ENCODE data around the gene SUGP2. TPM values are rescaled to one million over a fixed set of nuclear protein-coding genes. Genes with fewer than 3 reads are reported as not detected.

The SUGP2 gene
- total RNA-seq, 2 experiments from 2014 or later: 150 to 155 TPM

GRCh38 chr19:19054939-19055440 lies 21.7 kb upstream of the SUGP2 start:
- no peaks in the 10 kb centered on the region for H3K4me1 Mint-ChIP-seq
- H3K9me3 Mint-ChIP-seq: no peaks in the 10 kb centered on the region
- no peak overlapping the region for H3K27ac Mint-ChIP-seq
- H3K27me3 Mint-ChIP-seq: no peaks in the 10 kb centered on the region
- DNase-seq (no peak), ATAC-seq (ENCODE audit: low read depth) (no peak)
- H3K4me3 Mint-ChIP-seq: no peak overlapping the region
- peaks cover 6% of the 10 kb centered on the region for H3K36me3 Mint-ChIP-seq
- POLR2A ChIA-PET: no interaction called here

GRCh38 chr19:19054315-19054938 lies 21.1 kb upstream of the SUGP2 start:
- H3K27ac Mint-ChIP-seq: no peak overlapping the region
- H3K27me3 Mint-ChIP-seq: no peaks in the 10 kb centered on the region
- H3K36me3 Mint-ChIP-seq: peaks cover 6% of the 10 kb centered on the region
- H3K9me3 Mint-ChIP-seq: no peaks in the 10 kb centered on the region
- no peak overlapping the region for H3K4me3 Mint-ChIP-seq
- DNase-seq: no peak
- no peaks in the 10 kb centered on the region for H3K4me1 Mint-ChIP-seq
- POLR2A ChIA-PET: no interaction called here
- ATAC-seq (ENCODE audit: low read depth): no peak

GRCh38 chr19:19053508-19054314 lies 20.4 kb upstream of the SUGP2 start:
- no peaks in the 10 kb centered on the region for H3K9me3 Mint-ChIP-seq
- no peaks in the 10 kb centered on the region for H3K27me3 Mint-ChIP-seq
- no peak overlapping the region for H3K27ac Mint-ChIP-seq
- H3K36me3 Mint-ChIP-seq: peaks cover 6% of the 10 kb centered on the region
- peak; percentile 64 for ATAC-seq (ENCODE audit: low read depth)
- H3K4me1 Mint-ChIP-seq: no peaks in the 10 kb centered on the region
- no peak overlapping the region for H3K4me3 Mint-ChIP-seq
- POLR2A ChIA-PET: no interaction called here
- DNase-seq: peak; percentile 76

- no peak for DNase-seq
- H3K9me3 Mint-ChIP-seq: no peaks in the 10 kb centered on the region
- no peak overlapping the region for H3K27ac Mint-ChIP-seq
- no peaks in the 10 kb centered on the region for H3K4me1 Mint-ChIP-seq
- H3K27me3 Mint-ChIP-seq: no peaks in the 10 kb centered on the region
- ATAC-seq (ENCODE audit: low read depth): no peak
- POLR2A ChIA-PET: no interaction called here
- no peak overlapping the region for H3K4me3 Mint-ChIP-seq
- peaks cover 6% of the 10 kb centered on the region for H3K36me3 Mint-ChIP-seq
Observed at GRCh38 chr19:19052921-19053320, 19.6 kb upstream of the SUGP2 start.

- POLR2A ChIA-PET: no interaction called here
- DNase-seq: no peak
- H3K4me3 Mint-ChIP-seq: no peak overlapping the region
- H3K4me1 Mint-ChIP-seq: no peaks in the 10 kb centered on the region
- peaks cover 6% of the 10 kb centered on the region for H3K36me3 Mint-ChIP-seq
- no peaks in the 10 kb centered on the region for H3K9me3 Mint-ChIP-seq
- no peaks in the 10 kb centered on the region for H3K27me3 Mint-ChIP-seq
- no peak overlapping the region for H3K27ac Mint-ChIP-seq
- no peak for ATAC-seq (ENCODE audit: low read depth)
Observed at GRCh38 chr19:19051478-19052213, 18.3 kb upstream of the SUGP2 start.

- Mint-ChIP-seq H3K27ac (no peak overlapping the region), H3K27me3 (no peaks in the 10 kb centered on the region), H3K9me3 (no peaks in the 10 kb centered on the region), H3K36me3 (peaks cover 6% of the 10 kb centered on the region), H3K4me3 (no peak overlapping the region), H3K4me1 (no peaks in the 10 kb centered on the region)
- DNase-seq: no peak
- no peak for ATAC-seq (ENCODE audit: low read depth)
- POLR2A ChIA-PET: no interaction called here
Observed at GRCh38 chr19:19050731-19051130, 17.4 kb upstream of the SUGP2 start.

- POLR2A ChIA-PET: no interaction called here
- no peak overlapping the region for H3K4me3 Mint-ChIP-seq
- H3K36me3 Mint-ChIP-seq: peaks cover 7% of the 10 kb centered on the region
- no peak overlapping the region for H3K27ac Mint-ChIP-seq
- no peaks in the 10 kb centered on the region for H3K4me1 Mint-ChIP-seq
- DNase-seq (no peak), ATAC-seq (ENCODE audit: low read depth) (no peak)
- H3K27me3 Mint-ChIP-seq: no peaks in the 10 kb centered on the region
- no peaks in the 10 kb centered on the region for H3K9me3 Mint-ChIP-seq
Observed at GRCh38 chr19:19050104-19050503, 16.8 kb upstream of the SUGP2 start.

GRCh38 chr19:19049406-19049805 lies 16.1 kb upstream of the SUGP2 start:
- DNase-seq (no peak), ATAC-seq (ENCODE audit: low read depth) (no peak)
- Mint-ChIP-seq H3K27me3 (no peaks in the 10 kb centered on the region), H3K4me1 (no peaks in the 10 kb centered on the region), H3K4me3 (no peak overlapping the region), H3K9me3 (no peaks in the 10 kb centered on the region), H3K36me3 (peaks cover 7% of the 10 kb centered on the region), H3K27ac (no peak overlapping the region)
- POLR2A ChIA-PET: no interaction called here

- DNase-seq (no peak), ATAC-seq (ENCODE audit: low read depth) (no peak)
- H3K36me3 Mint-ChIP-seq: peaks cover 7% of the 10 kb centered on the region
- H3K4me3 Mint-ChIP-seq: no peak overlapping the region
- no peaks in the 10 kb centered on the region for H3K9me3 Mint-ChIP-seq
- POLR2A ChIA-PET: no interaction called here
- no peak overlapping the region for H3K27ac Mint-ChIP-seq
- no peaks in the 10 kb centered on the region for H3K27me3 Mint-ChIP-seq
- H3K4me1 Mint-ChIP-seq: peaks cover 15% of the 10 kb centered on the region
Observed at GRCh38 chr19:19043881-19044280, 10.6 kb upstream of the SUGP2 start.

GRCh38 chr19:19043481-19043880 lies 10.2 kb upstream of the SUGP2 start:
- Mint-ChIP-seq H3K4me1 (peaks cover 15% of the 10 kb centered on the region), H3K4me3 (no peak overlapping the region), H3K27me3 (no peaks in the 10 kb centered on the region), H3K27ac (no peak overlapping the region), H3K9me3 (no peaks in the 10 kb centered on the region), H3K36me3 (peaks cover 7% of the 10 kb centered on the region)
- DNase-seq: no peak
- no peak for ATAC-seq (ENCODE audit: low read depth)
- POLR2A ChIA-PET: no interaction called here

GRCh38 chr19:19042732-19043280 lies 9.5 kb upstream of the SUGP2 start:
- H3K36me3 Mint-ChIP-seq: peaks cover 9% of the 10 kb centered on the region
- no peak for ATAC-seq (ENCODE audit: low read depth)

GRCh38 chr19:19040417-19040816 lies 7.1 kb upstream of the SUGP2 start:
- ATAC-seq (ENCODE audit: low read depth) (no peak), DNase-seq (no peak)
- Mint-ChIP-seq H3K9me3 (no peaks in the 10 kb centered on the region), H3K4me3 (no peak overlapping the region), H3K27me3 (no peaks in the 10 kb centered on the region), H3K4me1 (peaks cover 18% of the 10 kb centered on the region), H3K27ac (peak overlapping the region; percentile 51), H3K36me3 (peaks cover 18% of the 10 kb centered on the region)
- POLR2A ChIA-PET: interaction anchor here (0.7 kb wide), 1 partner anchor 18 kb away, joined by 5 read pairs; no protein-coding TSS in a partner anchor

More at GRCh38 chr19:19042732-19043280, 9.5 kb upstream of the SUGP2 start:
- Mint-ChIP-seq H3K4me1 (peaks cover 15% of the 10 kb centered on the region), H3K9me3 (no peaks in the 10 kb centered on the region), H3K27ac (no peak overlapping the region), H3K4me3 (no peak overlapping the region), H3K27me3 (no peaks in the 10 kb centered on the region)
- DNase-seq: no peak
- POLR2A ChIA-PET: no interaction called here

GRCh38 chr19:19039901-19040300 lies 6.6 kb upstream of the SUGP2 start:
- Mint-ChIP-seq H3K4me3 (no peak overlapping the region), H3K4me1 (peaks cover 21% of the 10 kb centered on the region), H3K27me3 (no peaks in the 10 kb centered on the region), H3K9me3 (no peaks in the 10 kb centered on the region), H3K36me3 (peaks cover 17% of the 10 kb centered on the region), H3K27ac (peak overlapping the region; percentile 33)
- ATAC-seq (ENCODE audit: low read depth) (peak; percentile 79), DNase-seq (no peak)
- POLR2A ChIA-PET: no interaction called here
